GM10847 (cell line): ENCODE data around the gene STOML2.

Experiments used
- POLR2A ChIP-seq: IDR thresholded peaks from 2 replicates; pipeline ENCODE4 v1.6.1; 2011; ENCODE audit not compliant: insufficient read length; ENCODE audit errors: extremely low read depth

Gene STOML2

GRCh38 chr9:35089434-35089833, 13.5 kb downstream of the STOML2 start:
- TF ChIP-seq POLR2A: no peak

GRCh38 chr9:35085078-35085477, 17.9 kb downstream of the STOML2 start:
- TF ChIP-seq POLR2A: no peak

DNA sequence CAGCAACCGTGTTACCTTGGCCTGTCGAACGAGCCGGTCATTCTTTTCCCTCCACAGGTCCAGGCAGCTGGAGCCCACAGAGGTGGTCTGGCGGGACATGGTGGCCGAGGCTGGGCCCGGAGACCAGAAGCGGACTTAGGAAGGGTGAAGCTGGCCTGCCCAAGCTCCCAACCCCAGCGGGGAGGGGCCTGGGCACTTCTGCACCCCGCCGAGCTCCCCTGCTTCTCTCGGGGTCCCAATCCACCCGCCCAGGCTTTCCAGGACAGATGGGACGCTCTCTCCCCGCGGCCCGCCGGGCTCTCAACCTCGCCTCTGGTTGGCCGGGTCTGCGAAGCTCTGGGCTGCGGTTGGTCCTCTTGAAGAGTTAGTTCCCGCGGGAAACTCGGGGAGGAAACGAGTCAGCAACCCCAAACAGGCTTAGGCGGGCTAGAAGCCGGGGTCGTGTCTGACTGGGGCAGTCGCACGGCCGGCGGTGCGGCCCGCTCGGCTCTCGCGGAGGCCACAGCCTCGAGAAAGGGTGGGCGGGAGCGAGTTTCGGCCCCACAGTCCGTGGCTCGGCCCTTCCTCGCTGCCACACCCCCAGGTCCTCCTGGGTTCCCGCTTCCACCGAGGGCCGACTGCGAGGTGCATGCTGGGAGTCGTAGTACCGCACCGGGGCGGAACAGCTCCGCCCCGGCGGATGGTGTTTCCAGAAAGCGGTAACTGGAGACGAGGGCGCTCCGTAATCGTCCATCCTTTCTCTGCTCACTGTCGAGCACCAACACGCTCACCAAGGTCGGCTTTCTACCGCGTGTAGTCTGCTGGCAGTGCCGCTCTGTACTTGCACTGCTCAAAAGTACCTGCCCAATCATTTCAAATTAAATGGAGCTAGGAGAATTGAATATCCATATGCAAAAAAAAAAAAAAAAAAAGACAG, 23.2 kb downstream of the STOML2 start, which contains the start of gene FANCG:
Gene FANCG (minus strand): TSS at position 517 of the 916 bp plus-strand sequence. CDS start 418 bp downstream, at position 99.
- TF ChIP-seq POLR2A: peak; percentile 50

GRCh38 chr9:35079041-35079425, 23.9 kb downstream of the STOML2 start:
- no peak for TF ChIP-seq POLR2A

- no peak for TF ChIP-seq POLR2A
Measured at GRCh38 chr9:35078066-35078465, 24.9 kb downstream of the STOML2 start.

- TF ChIP-seq POLR2A: no peak
Measured at GRCh38 chr9:35076848-35077247, 26.1 kb downstream of the STOML2 start.

DNA sequence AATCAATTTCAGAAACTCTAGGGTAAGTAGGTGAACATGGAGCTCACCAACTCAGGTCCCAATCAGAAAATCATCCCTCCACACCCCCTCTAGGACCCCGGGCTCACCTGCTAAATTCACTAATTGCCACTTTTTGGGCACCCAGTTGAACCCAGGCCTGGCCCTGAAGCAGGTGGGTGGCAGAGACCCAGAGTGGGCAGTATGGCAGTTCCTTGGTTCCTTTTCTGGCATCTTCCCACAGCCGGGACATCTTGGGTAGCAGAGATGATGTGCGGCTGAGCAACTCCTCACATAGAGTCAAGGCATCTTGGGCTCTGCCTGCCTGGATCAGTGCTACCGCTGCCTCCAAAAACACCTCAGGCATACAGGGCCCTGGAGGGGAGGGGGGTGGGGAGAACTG, 27.6 kb downstream of the STOML2 start:
- no peak for TF ChIP-seq POLR2A

GRCh38 chr9:35074791-35075190, 28.1 kb downstream of the STOML2 start:
- TF ChIP-seq POLR2A: no peak

DNA sequence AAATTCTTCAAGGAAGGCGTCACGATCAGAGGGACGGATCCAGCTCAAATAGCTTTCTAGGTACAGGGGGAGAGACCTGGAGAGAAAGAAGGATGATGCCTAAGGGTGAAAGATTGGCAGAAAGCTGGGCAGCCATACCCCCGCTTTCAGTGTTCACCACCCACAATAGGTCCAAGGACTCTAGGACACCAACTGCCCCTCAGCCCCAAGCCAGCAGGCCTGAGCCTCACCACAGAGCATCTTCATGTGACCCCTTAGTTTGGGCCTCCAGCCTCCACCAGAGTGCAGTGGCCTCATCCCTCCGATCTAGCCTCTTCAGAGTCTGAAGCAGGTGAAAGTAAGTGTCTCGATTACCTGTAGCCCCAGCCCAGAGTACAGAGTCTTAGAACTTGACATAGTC, 28.8 kb downstream of the STOML2 start:
- no peak for TF ChIP-seq POLR2A

- no peak for TF ChIP-seq POLR2A
Measured at GRCh38 chr9:35073279-35073612, 29.7 kb downstream of the STOML2 start.

- peak; percentile 96 for TF ChIP-seq POLR2A
Measured at GRCh38 chr9:35072461-35073278, 30.3 kb downstream of the STOML2 start, which contains the start of gene VCP. TSS of gene VCP (minus strand) at chr9:35072625. CDS start at chr9:35072353, 272 bp downstream.

GRCh38 chr9:35071814-35072460, 31.0 kb downstream of the STOML2 start:
- no peak for TF ChIP-seq POLR2A

DNA sequence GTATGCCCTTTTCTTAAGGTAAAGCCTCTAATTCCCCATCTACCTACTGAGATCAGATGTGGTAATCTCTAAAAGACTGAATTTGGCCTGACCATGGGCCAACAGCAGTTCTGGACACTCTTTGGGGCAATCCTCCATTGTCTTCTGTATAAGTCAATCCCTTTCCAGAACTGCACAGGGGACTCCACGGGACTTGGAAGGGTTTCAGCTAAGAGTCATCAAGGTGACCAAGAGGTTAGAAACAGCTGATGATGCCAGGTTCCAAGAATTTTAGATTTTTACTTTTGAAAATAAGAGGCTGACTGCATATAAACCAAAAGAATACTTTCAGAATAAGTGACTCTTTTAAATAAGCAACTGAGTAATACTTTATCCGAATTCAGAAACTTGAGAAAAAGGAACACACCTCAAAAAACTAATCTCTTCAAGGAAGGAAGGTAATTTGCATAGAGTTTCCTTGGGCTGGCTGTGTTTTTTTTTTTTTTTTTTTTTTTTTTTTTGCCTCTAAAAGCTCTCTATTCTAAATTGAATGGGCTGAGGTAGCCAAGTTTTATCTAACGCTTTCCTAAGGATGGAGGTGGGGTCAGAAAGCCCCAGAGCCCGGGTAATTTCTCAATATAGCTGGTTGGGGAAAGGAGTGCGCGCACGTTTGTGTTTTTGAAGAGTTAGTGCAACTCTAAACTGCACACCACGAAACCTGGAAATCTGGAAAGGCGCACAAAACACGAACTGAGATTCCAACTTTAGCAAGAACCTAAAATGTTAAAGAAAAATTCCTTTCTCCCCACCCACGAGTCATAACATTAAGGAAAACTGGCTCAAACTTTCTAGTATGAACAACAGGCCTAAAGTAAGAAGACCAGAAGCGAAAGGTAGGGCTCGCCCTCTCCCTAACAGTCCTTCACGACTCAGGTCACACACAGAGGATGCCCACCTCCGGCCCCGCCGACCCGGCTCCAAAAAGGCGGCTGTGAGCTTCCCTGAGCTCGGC, 31.8 kb downstream of the STOML2 start:
- no peak for TF ChIP-seq POLR2A

GRCh38 chr9:35069020-35069419, 33.9 kb downstream of the STOML2 start:
- TF ChIP-seq POLR2A: no peak
